SU-DHL-6 (cell line): ENCODE data around the gene NTM.

Source experiments
- CTCF ChIP-seq: fragments of 200-600 bp; sonication (generic); IDR thresholded peaks from one replicate; pipeline ENCODE4 v1.5.1; 2017; ENCODE audit warnings: antibody characterized with exemption, mild to moderate bottlenecking, low read length, moderate library complexity; ENCODE audit not compliant: insufficient read depth, poor library complexity, severe bottlenecking
- EZH2phosphoT487 ChIP-seq: fragments of 200-600 bp; sonication (generic), shearing (Covaris generic); conservative IDR thresholded peaks from 2 replicates; pipeline ENCODE4 v1.6.1; 2018; ENCODE audit warnings: mild to moderate bottlenecking, antibody characterized with exemption, low read length, moderate library complexity, mixed read lengths

DNA sequence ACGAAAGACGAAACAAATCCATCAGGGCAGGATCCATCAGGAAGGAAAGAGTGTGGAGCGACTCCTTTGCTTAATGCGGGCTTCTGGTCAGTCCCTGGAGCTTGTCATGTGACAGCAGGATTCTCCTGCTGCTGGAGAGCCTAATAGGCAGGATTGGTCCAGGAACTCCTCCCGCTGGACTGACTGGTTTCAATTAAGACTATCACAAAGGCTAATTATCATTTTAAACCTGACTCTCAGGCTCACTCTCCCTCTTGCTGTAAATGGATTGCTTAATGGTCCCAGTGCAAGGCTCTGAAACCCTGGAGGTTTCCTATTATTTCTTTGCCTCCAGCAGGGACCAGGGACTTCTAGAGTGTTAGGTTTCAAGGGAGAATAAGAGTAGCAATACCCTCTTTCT lies 493.8 kb downstream of the NTM start:
- TF ChIP-seq CTCF = no peak
- TF ChIP-seq EZH2phosphoT487 = no peak
